ENCODE measurements around the gene MBP. TPM values are rescaled to one million over a fixed set of nuclear protein-coding genes. Genes with fewer than 3 reads are reported as not detected.

MBP gene
- total and polyA plus RNA-seq, 2 donors from 2014 or later, result 15.1 to 61.2 TPM

GRCh38 chr18:77145364-77145901 lies 12.8 kb upstream of the MBP start:
- intact Hi-C loops (cut with DNase I), result loop anchor here (10.0 kb wide), 1 partner anchor 59 kb away; no protein-coding TSS in a partner anchor
- DNase-seq (no peak), FAIRE-seq (no peak)
- no peaks in the 10 kb centered on the region for H3K36me3 ChIP-seq (ENCODE audit: control insufficient read depth in 2 of 3, insufficient read depth in 3 of 3, low read length in 3 of 3)
- no peaks in the 10 kb centered on the region for H3K4me1 ChIP-seq (ENCODE audit: control insufficient read depth in 2 of 3, insufficient read depth in 2 of 3, low read depth in 1 of 3, low read length in 3 of 3)
- no peak overlapping the region for H3K9ac ChIP-seq (ENCODE audit: low read length in 3 of 3)
- no peak for TF ChIP-seq CTCF (IDR thresholded peaks at IDR 0.05; ENCODE audit: borderline replicate concordance, extremely low read depth, insufficient read depth)
- no peak overlapping the region for H3K4me3 ChIP-seq (ENCODE audit: low read length in 3 of 3)
- no peaks in the 10 kb centered on the region for H3K27me3 ChIP-seq (ENCODE audit: control insufficient read depth, insufficient read depth, low read length)
- H3K9me3 ChIP-seq (ENCODE audit: control insufficient read depth in 2 of 3, insufficient read depth in 1 of 3, low read length in 3 of 3), result no peaks in the 10 kb centered on the region
- no peak overlapping the region for H3K27ac ChIP-seq (ENCODE audit: low read depth in 2 of 2, low read length in 2 of 2)

- H3K4me1 ChIP-seq (ENCODE audit: control insufficient read depth in 2 of 3, insufficient read depth in 2 of 3, low read depth in 1 of 3, low read length in 3 of 3), result no peaks in the 10 kb centered on the region
- FAIRE-seq, result no peak
- TF ChIP-seq CTCF (IDR thresholded peaks at IDR 0.05; ENCODE audit: borderline replicate concordance, extremely low read depth, insufficient read depth), result no peak
Observed at GRCh38 chr18:77144451-77145118, 12.0 kb upstream of the MBP start.

GRCh38 chr18:77144046-77144445 lies 11.5 kb upstream of the MBP start:
- no peak overlapping the region for H3K27ac ChIP-seq (ENCODE audit: low read depth in 2 of 2, low read length in 2 of 2)
- TF ChIP-seq CTCF (IDR thresholded peaks at IDR 0.05; ENCODE audit: borderline replicate concordance, extremely low read depth, insufficient read depth), result no peak
- no peak overlapping the region for H3K9ac ChIP-seq (ENCODE audit: low read length in 3 of 3)
- no peaks in the 10 kb centered on the region for H3K4me1 ChIP-seq (ENCODE audit: control insufficient read depth in 2 of 3, insufficient read depth in 2 of 3, low read depth in 1 of 3, low read length in 3 of 3)
- no peaks in the 10 kb centered on the region for H3K36me3 ChIP-seq (ENCODE audit: control insufficient read depth in 2 of 3, insufficient read depth in 3 of 3, low read length in 3 of 3)
- H3K27me3 ChIP-seq (ENCODE audit: control insufficient read depth, insufficient read depth, low read length), result no peaks in the 10 kb centered on the region
- H3K4me3 ChIP-seq (ENCODE audit: low read length in 3 of 3), result no peak overlapping the region
- DNase-seq (no peak), FAIRE-seq (no peak)
- no peaks in the 10 kb centered on the region for H3K9me3 ChIP-seq (ENCODE audit: control insufficient read depth in 2 of 3, insufficient read depth in 1 of 3, low read length in 3 of 3)
- intact Hi-C loops (cut with DNase I), result loop anchor here (10.0 kb wide), 1 partner anchor 61 kb away; no protein-coding TSS in a partner anchor

More at GRCh38 chr18:77144451-77145118, 12.0 kb upstream of the MBP start:
- no peak for DNase-seq
- no peaks in the 10 kb centered on the region for H3K27me3 ChIP-seq (ENCODE audit: control insufficient read depth, insufficient read depth, low read length)
- no peak overlapping the region for H3K9ac ChIP-seq (ENCODE audit: low read length in 3 of 3)
- H3K27ac ChIP-seq (ENCODE audit: low read depth in 2 of 2, low read length in 2 of 2), result no peak overlapping the region
- intact Hi-C loops (cut with DNase I), result loop anchor here (10.0 kb wide), 1 partner anchor 60 kb away; no protein-coding TSS in a partner anchor
- H3K36me3 ChIP-seq (ENCODE audit: control insufficient read depth in 2 of 3, insufficient read depth in 3 of 3, low read length in 3 of 3), result no peaks in the 10 kb centered on the region
- H3K9me3 ChIP-seq (ENCODE audit: control insufficient read depth in 2 of 3, insufficient read depth in 1 of 3, low read length in 3 of 3), result no peaks in the 10 kb centered on the region
- H3K4me3 ChIP-seq (ENCODE audit: low read length in 3 of 3), result no peak overlapping the region
